Measurements from ENCODE around the gene ABCA5. TPM values are rescaled to one million over a fixed set of nuclear protein-coding genes. Genes with fewer than 3 reads are reported as not detected.

Gene ABCA5
- total RNA-seq, 1 donor from 2014 or later = 4.5 TPM

- TF ChIP-seq CTCF (conservative IDR thresholded peaks at IDR 0.05; ENCODE audit: low read depth, low read length) = no peak
- DNase-seq (ENCODE audit: low read depth) = no peak
- no peak overlapping the region for H3K4me3 ChIP-seq (ENCODE audit: low read depth, low read length)
Observed at GRCh38 chr17:69245617-69246016, 81.3 kb downstream of the ABCA5 start.

GRCh38 chr17:69239611-69240600 is 87.0 kb downstream of the ABCA5 start:
- H3K4me3 ChIP-seq (ENCODE audit: low read depth, low read length) = no peak overlapping the region
- no peak for DNase-seq (ENCODE audit: low read depth)
- TF ChIP-seq CTCF (conservative IDR thresholded peaks at IDR 0.05; ENCODE audit: low read depth, low read length) = no peak

- DNase-seq (ENCODE audit: low read depth) = no peak
- no peak for TF ChIP-seq CTCF (conservative IDR thresholded peaks at IDR 0.05; ENCODE audit: low read depth, low read length)
- H3K4me3 ChIP-seq (ENCODE audit: low read depth, low read length) = no peak overlapping the region
Observed at GRCh38 chr17:69236946-69237345, 90.0 kb downstream of the ABCA5 start.

- no peak overlapping the region for H3K4me3 ChIP-seq (ENCODE audit: low read depth, low read length)
- no peak for DNase-seq (ENCODE audit: low read depth)
- no peak for TF ChIP-seq CTCF (conservative IDR thresholded peaks at IDR 0.05; ENCODE audit: low read depth, low read length)
Observed at GRCh38 chr17:69236464-69236863, 90.5 kb downstream of the ABCA5 start.

GRCh38 chr17:69235338-69236058 is 91.4 kb downstream of the ABCA5 start:
- DNase-seq (ENCODE audit: low read depth) = peak; percentile 33
- peak; percentile 89 for TF ChIP-seq CTCF (conservative IDR thresholded peaks at IDR 0.05; ENCODE audit: low read depth, low read length)
- H3K4me3 ChIP-seq (ENCODE audit: low read depth, low read length) = no peak overlapping the region

- no peak for DNase-seq (ENCODE audit: low read depth)
- no peak for TF ChIP-seq CTCF (conservative IDR thresholded peaks at IDR 0.05; ENCODE audit: low read depth, low read length)
- H3K4me3 ChIP-seq (ENCODE audit: low read depth, low read length) = no peak overlapping the region
Observed at GRCh38 chr17:69232650-69233049, 94.3 kb downstream of the ABCA5 start.

Data from epithelial cell of proximal tubule (primary cell).